ENCODE data around the gene ACOT13. TPM values are rescaled to one million over a fixed set of nuclear protein-coding genes. Genes with fewer than 3 reads are reported as not detected.
"Not testable (repeated sequence)": the region's sequence is repeated elsewhere in the genome, so short reads cannot be mapped to it uniquely, and the experiment has no call there.

Gene ACOT13
- polyA plus RNA-seq, 1 experiment = 50.3 TPM

- Histone ChIP-seq H3K9me3 (ENCODE audit: control insufficient read depth, insufficient read depth, low read length) (peaks cover 13% of the 10 kb centered on the region), H3K27ac (ENCODE audit: low read depth, low read length) (no peak overlapping the region), H3K4me3 (ENCODE audit: low read depth, low read length) (no peak overlapping the region), H3K27me3 (ENCODE audit: control insufficient read depth, insufficient read depth, low read length) (no peaks in the 10 kb centered on the region)
- DNase-seq (ENCODE audit: low read depth, low spot score) = no peak
- TF ChIP-seq CTCF (IDR thresholded peaks at IDR 0.05; ENCODE audit: low read depth, low read length) = no peak
- POLR2A ChIA-PET = interaction anchor here (0.6 kb wide), 1 partner anchor 27 kb away, joined by 4 read pairs; no protein-coding TSS in a partner anchor
- CTCF ChIA-PET = interaction anchor here (2.4 kb wide), 1 partner anchor 92 kb away, joined by 5 read pairs; no protein-coding TSS in a partner anchor
Observed at GRCh38 chr6:24672620-24673182, 5.8 kb downstream of the ACOT13 start.

DNA sequence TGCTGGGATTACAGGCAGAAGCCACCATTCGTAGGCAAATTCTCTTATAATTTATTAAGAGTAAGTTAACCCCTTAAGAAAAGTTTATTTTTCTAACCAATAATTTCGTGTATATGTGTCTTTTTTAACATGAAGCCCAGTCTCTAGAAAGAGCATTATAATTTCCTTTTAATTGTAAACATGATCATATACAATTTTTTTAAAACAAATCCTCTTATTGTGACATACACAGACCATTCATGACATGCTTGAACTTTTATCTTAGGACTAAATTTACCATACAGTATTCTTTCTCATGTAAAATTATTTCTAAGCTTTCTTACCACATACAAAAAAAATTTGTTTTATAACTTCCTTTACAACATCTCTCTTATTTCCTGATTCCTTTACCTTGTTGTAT, 6.7 kb downstream of the ACOT13 start:
- Histone ChIP-seq H3K27me3 (ENCODE audit: control insufficient read depth, insufficient read depth, low read length) (no peaks in the 10 kb centered on the region), H3K27ac (ENCODE audit: low read depth, low read length) (no peak overlapping the region), H3K4me3 (ENCODE audit: low read depth, low read length) (no peak overlapping the region), H3K9me3 (ENCODE audit: control insufficient read depth, insufficient read depth, low read length) (peaks cover 13% of the 10 kb centered on the region)
- ChIA-PET CTCF (interaction anchor here (2.4 kb wide), 1 partner anchor 93 kb away, joined by 5 read pairs; no protein-coding TSS in a partner anchor), POLR2A (no interaction called here)
- no peak for TF ChIP-seq CTCF (IDR thresholded peaks at IDR 0.05; ENCODE audit: low read depth, low read length)
- no peak for DNase-seq (ENCODE audit: low read depth, low spot score)

- H3K4me3 ChIP-seq (ENCODE audit: low read depth, low read length); DNase-seq (ENCODE audit: low read depth, low spot score); POLR2A ChIA-PET; CTCF ChIA-PET; H3K27ac ChIP-seq (ENCODE audit: low read depth, low read length); H3K9me3 ChIP-seq (ENCODE audit: control insufficient read depth, insufficient read depth, low read length); H3K27me3 ChIP-seq (ENCODE audit: control insufficient read depth, insufficient read depth, low read length): not testable (repeated sequence)
Observed at GRCh38 chr6:24678792-24679352, 12.0 kb downstream of the ACOT13 start.

DNA sequence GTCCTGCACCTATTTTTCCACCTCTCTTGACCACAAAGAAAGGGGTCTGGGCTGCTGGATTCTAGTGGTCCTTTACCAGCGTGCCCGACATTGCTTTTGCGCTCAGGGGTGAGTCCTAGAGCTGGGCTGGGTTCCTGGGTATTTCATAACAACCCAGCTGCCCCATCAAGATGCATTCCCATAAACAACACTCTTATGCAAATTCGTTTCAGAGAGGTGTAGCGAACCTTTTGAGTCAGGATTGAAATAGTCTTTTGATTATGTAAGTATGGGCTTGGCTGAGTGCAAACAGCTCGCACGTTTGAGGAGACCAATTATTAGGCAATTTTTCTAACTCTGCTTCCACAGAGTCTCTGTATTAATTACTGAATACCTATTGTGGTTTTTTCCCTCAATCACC, 13.7 kb downstream of the ACOT13 start:
- Histone ChIP-seq H3K27ac (ENCODE audit: low read depth, low read length) (no peak overlapping the region), H3K4me3 (ENCODE audit: low read depth, low read length) (no peak overlapping the region), H3K27me3 (ENCODE audit: control insufficient read depth, insufficient read depth, low read length) (no peaks in the 10 kb centered on the region), H3K9me3 (ENCODE audit: control insufficient read depth, insufficient read depth, low read length) (no peaks in the 10 kb centered on the region)
- ChIA-PET POLR2A (no interaction called here), CTCF (no interaction called here)
- no peak for TF ChIP-seq CTCF (IDR thresholded peaks at IDR 0.05; ENCODE audit: low read depth, low read length)
- DNase-seq (ENCODE audit: low read depth, low spot score) = no peak

DNA sequence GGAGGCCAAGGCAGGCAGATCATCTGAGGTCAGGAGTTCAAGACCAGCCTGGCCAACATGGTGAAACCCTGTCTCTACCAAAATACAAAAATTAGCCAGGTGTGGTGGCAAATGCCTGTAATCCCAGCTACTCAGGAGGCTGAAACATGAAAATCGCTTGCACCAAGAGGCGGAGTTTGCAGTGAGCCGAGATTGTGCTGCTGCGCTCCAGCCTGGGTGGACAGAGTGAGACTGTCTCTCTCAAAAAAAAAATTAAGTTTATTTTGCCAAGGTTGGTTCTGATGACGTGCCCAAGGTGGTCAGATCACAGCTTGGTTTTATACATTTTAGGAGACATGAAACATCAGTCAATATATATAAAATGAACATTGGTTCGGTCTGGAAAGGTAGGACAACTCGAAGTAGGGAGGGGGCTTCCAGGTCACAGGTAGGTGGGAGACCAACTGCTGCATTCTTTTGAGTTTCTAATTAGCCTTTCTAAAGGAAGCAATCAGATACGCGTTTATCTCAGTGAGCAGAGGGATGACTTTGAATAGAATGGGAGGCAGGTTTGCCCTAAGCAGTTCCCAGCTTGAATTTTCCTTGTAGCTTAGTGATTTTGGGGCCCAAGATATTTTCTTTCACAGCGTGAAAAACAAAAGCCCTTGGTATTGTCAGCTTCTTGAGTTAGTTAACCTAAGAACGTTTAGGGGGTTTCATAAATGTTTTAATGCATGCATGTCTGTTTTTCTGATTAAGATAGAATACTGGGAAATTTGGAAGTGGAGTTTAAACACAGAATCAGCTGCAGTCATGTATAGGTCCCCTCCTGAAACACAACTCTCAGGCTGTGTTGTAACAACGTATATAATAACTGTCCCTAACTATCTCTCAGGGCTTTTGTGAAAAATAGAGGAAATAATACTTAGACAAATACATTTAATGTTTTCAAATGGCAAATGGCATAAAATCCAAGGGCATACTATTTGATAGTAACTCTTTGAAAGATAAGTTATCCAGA, 16.7 kb downstream of the ACOT13 start:
- POLR2A ChIA-PET = no interaction called here

More for the DNA sequence above, 16.7 kb downstream of the ACOT13 start:
- H3K27me3 ChIP-seq (ENCODE audit: control insufficient read depth, insufficient read depth, low read length) = no peaks in the 10 kb centered on the region
- H3K9me3 ChIP-seq (ENCODE audit: control insufficient read depth, insufficient read depth, low read length) = no peaks in the 10 kb centered on the region
- H3K4me3 ChIP-seq (ENCODE audit: low read depth, low read length) = no peak overlapping the region
- CTCF ChIA-PET = interaction anchor here (0.6 to 1.2 kb wide), 3 partner anchors 100 to 376 kb away, joined by 3 to 6 read pairs (median 3); no protein-coding TSS in a partner anchor
- no peak for TF ChIP-seq CTCF (IDR thresholded peaks at IDR 0.05; ENCODE audit: low read depth, low read length)
- no peak overlapping the region for H3K27ac ChIP-seq (ENCODE audit: low read depth, low read length)
- no peak for DNase-seq (ENCODE audit: low read depth, low spot score)
